Neutrophil (primary cell): Measurements from ENCODE around the gene FAM227A.

Source experiments
- H3K27ac ChIP-seq: fragments of 200-600 bp; sonication (generic); 2 replicates; pipeline ENCODE4 v1.5.1; 2016; ENCODE audit warnings: mild to moderate bottlenecking, moderate library complexity
- H3K27me3 ChIP-seq: fragments of 200-600 bp; sonication (generic); 2 replicates; pipeline ENCODE4 v1.6.0; 2016; ENCODE audit warnings: mild to moderate bottlenecking
- H3K36me3 ChIP-seq: fragments of 200-600 bp; sonication (generic); 2 replicates; pipeline ENCODE4 v1.5.1; 2017
- H3K4me1 ChIP-seq, 2 experiments: fragments of 200-600 bp in 1 of 2; sonication (generic) in 1 of 2; 1 replicate in 1 of 2; 2 replicates in 1 of 2; pipeline versions ENCODE4 v1.5.1 to v1.6.1; 2013 to 2016; ENCODE audit warnings: low read depth in 1 of 2, low read length in 1 of 2, mild to moderate bottlenecking in 1 of 2, moderate library complexity in 1 of 2; ENCODE audit not compliant: control insufficient read depth in 1 of 2, insufficient read depth in 1 of 2
- H3K4me3 ChIP-seq, 2 experiments: fragments of 200-600 bp in 1 of 2; sonication (generic) in 1 of 2; 1 replicate in 1 of 2; 2 replicates in 1 of 2; pipeline ENCODE4 v1.5.1; 2013 to 2016; ENCODE audit warnings: low read depth in 1 of 2, low read length in 1 of 2, mild to moderate bottlenecking in 1 of 2, moderate library complexity in 1 of 2
- H3K9me3 ChIP-seq: fragments of 200-600 bp; sonication (generic); 2 replicates; pipeline ENCODE4 v1.5.1; 2016
- CTCF ChIP-seq: fragments of 200-600 bp; sonication (generic); IDR thresholded peaks from 2 replicates; pipeline ENCODE4 v1.5.1; 2016; ENCODE audit warnings: antibody characterized with exemption

The FAM227A gene

GRCh38 chr22:38656256-38657044, at the start of gene FAM227A, which contains the start of gene CBY1:
TSS of gene FAM227A (minus strand) at chr22:38656392. CDS start at chr22:38650168, 6,224 bp downstream.
TSS of gene CBY1 (plus strand) at chr22:38656638. CDS start at chr22:38668055, 11,417 bp downstream.
- H3K27me3 ChIP-seq, result no peaks in the 10 kb centered on the region
- TF ChIP-seq CTCF, result peak; percentile 26
- peak within 1 kb of the TSS; percentile 86 for H3K27ac ChIP-seq
- no peaks in the 10 kb centered on the region for H3K9me3 ChIP-seq
- H3K4me3 ChIP-seq, result peak within 1 kb of the TSS; percentile 78 to 95
- H3K4me1 ChIP-seq, result peaks cover 13 to 17% of the 10 kb centered on the region in 2 experiments
- no peaks in the 10 kb centered on the region for H3K36me3 ChIP-seq

GRCh38 chr22:38705235-38706100, 49.3 kb upstream of the FAM227A start, which contains the start of gene GTPBP1:
TSS of gene GTPBP1 (plus strand) at chr22:38705944. CDS start at chr22:38705956, 12 bp downstream.
- no peaks in the 10 kb centered on the region for H3K27me3 ChIP-seq
- peak within 1 kb of the TSS; percentile 97 for H3K27ac ChIP-seq
- peak within 1 kb of the TSS; percentile 92 to 96 for H3K4me3 ChIP-seq
- H3K9me3 ChIP-seq, result no peaks in the 10 kb centered on the region
- H3K4me1 ChIP-seq, result peaks cover 58% of the 10 kb centered on the region in 2 experiments
- H3K36me3 ChIP-seq, result peaks cover 11% of the 10 kb centered on the region
- TF ChIP-seq CTCF, result peak; percentile 63

- Histone ChIP-seq H3K4me1 (peaks cover 56 to 58% of the 10 kb centered on the region in 2 experiments), H3K36me3 (peaks cover 4% of the 10 kb centered on the region), H3K27me3 (no peaks in the 10 kb centered on the region), H3K27ac (peak overlapping the region; percentile 97), H3K9me3 (no peaks in the 10 kb centered on the region), H3K4me3 (peak overlapping the region; percentile 42 to 92)
- no peak for TF ChIP-seq CTCF
These were observed 48.6 kb upstream of the FAM227A start for GRCh38 chr22:38704654-38705234.

- peak; percentile 76 for TF ChIP-seq CTCF
- Histone ChIP-seq H3K36me3 (no peaks in the 10 kb centered on the region), H3K27me3 (no peaks in the 10 kb centered on the region), H3K27ac (peak within 1 kb of the TSS; percentile 98), H3K9me3 (no peaks in the 10 kb centered on the region), H3K4me3 (peak within 1 kb of the TSS; percentile 77 to 83), H3K4me1 (peaks cover 42 to 45% of the 10 kb centered on the region in 2 experiments)
These were observed 44.8 kb upstream of the FAM227A start, which contains the start of gene JOSD1 for GRCh38 chr22:38700789-38701628. TSS of gene JOSD1 (minus strand) at chr22:38700943. CDS start at chr22:38699987, 956 bp downstream.
